Lower lobe of right lung (tissue), 2 donors: ENCODE results near the gene TDP2. TPM values are rescaled to one million over a fixed set of nuclear protein-coding genes. Genes with fewer than 3 reads are reported as not detected.

Source experiments
- ATAC-seq, 2 donors: fragments of 200-7000 bp; cut with Tn5 transposase; one replicate each; pipeline ENCODE4 v1.9.1; 2020 to 2022; ENCODE audit warnings: mild to moderate bottlenecking in 2 of 2, moderate library complexity in 2 of 2
- DNase-seq: peaks from one replicate; pipeline ENCODE4 v3.0.0-alpha.2; 2020
- H3K27ac ChIP-seq: fragments of 200-600 bp; one replicate; pipeline ENCODE4 v1.8.0; 2022
- H3K27me3 ChIP-seq: fragments of 200-600 bp; one replicate; pipeline ENCODE4 v1.8.0; 2022; ENCODE audit warnings: low read depth
- H3K36me3 ChIP-seq: fragments of 200-600 bp; one replicate; pipeline ENCODE4 v1.8.0; 2022; ENCODE audit warnings: mild to moderate bottlenecking
- H3K4me1 ChIP-seq: fragments of 200-600 bp; one replicate; pipeline ENCODE4 v1.8.0; 2022
- H3K4me3 ChIP-seq: fragments of 200-600 bp; one replicate; pipeline ENCODE4 v1.8.0; 2022; ENCODE audit warnings: mild to moderate bottlenecking
- H3K9me3 ChIP-seq: fragments of 200-600 bp; one replicate; pipeline ENCODE4 v1.8.0; 2022
- intact Hi-C: fragments of 100-400 bp; cut with DNase I; formaldehyde crosslinking; loops from one replicate; pipeline ENCODE4 v1.11.0; 2022
- long read RNA-seq: library from polyadenylated mRNA; unstranded; transcript quantifications from one replicate; pipeline ENCODE4 v2.0.0, GENCODE V29; 2021
- total RNA-seq: library from RNA; stranded (reverse); fragmentation: NEBNext Ultra II Directional; extraction: Animal tissue kit (Norgen Biotek cat#: 25700); gene quantifications from one replicate; pipeline ENCODE4 v1.2.1, GENCODE V29; 2021
- TF ChIP-seq, protein P1 (sequence below): fragments of 200-600 bp; IDR thresholded peaks from one replicate; pipeline ENCODE4 v1.8.0; 2022; ENCODE audit warnings: antibody characterized with exemption, mild to moderate bottlenecking
- donor health status: DM: no; HTN: yes; CAD: no; lungs with severe emphysema.

The TDP2 gene, protein sequence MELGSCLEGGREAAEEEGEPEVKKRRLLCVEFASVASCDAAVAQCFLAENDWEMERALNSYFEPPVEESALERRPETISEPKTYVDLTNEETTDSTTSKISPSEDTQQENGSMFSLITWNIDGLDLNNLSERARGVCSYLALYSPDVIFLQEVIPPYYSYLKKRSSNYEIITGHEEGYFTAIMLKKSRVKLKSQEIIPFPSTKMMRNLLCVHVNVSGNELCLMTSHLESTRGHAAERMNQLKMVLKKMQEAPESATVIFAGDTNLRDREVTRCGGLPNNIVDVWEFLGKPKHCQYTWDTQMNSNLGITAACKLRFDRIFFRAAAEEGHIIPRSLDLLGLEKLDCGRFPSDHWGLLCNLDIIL
- 43.6 TPM for total RNA-seq
- long read RNA-seq, transcript TDP2-202 (7 exons, 2,071 nt), result major isoform, 32 of 43 reads
- long read RNA-seq, partial matches to known transcripts, result 4 of 43 reads
- long read RNA-seq, other reads (novel, unspliced or antisense), result 4 of 43 reads

GRCh38 chr6:24666641-24667377 lies at the start of gene TDP2, which contains the start of gene ACOT13:
Gene TDP2, minus strand, starts transcription at chr6:24666899. Its CDS starts 37 bp downstream, at chr6:24666862.
Gene ACOT13, plus strand, starts transcription at chr6:24667077. Its CDS starts 187 bp downstream, at chr6:24667264.
- H3K4me3 ChIP-seq, result peak within 1 kb of the TSS; percentile 97
- DNase-seq (peak; percentile 97), ATAC-seq (peak; percentile 99 to 100)
- peak within 1 kb of the TSS; percentile 86 for H3K27ac ChIP-seq
- peaks cover 29% of the 10 kb centered on the region for H3K36me3 ChIP-seq
- peaks cover 34% of the 10 kb centered on the region for H3K4me1 ChIP-seq
- H3K9me3 ChIP-seq, result no peaks in the 10 kb centered on the region
- TF ChIP-seq, protein P1, sequence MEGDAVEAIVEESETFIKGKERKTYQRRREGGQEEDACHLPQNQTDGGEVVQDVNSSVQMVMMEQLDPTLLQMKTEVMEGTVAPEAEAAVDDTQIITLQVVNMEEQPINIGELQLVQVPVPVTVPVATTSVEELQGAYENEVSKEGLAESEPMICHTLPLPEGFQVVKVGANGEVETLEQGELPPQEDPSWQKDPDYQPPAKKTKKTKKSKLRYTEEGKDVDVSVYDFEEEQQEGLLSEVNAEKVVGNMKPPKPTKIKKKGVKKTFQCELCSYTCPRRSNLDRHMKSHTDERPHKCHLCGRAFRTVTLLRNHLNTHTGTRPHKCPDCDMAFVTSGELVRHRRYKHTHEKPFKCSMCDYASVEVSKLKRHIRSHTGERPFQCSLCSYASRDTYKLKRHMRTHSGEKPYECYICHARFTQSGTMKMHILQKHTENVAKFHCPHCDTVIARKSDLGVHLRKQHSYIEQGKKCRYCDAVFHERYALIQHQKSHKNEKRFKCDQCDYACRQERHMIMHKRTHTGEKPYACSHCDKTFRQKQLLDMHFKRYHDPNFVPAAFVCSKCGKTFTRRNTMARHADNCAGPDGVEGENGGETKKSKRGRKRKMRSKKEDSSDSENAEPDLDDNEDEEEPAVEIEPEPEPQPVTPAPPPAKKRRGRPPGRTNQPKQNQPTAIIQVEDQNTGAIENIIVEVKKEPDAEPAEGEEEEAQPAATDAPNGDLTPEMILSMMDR, result peak; percentile 54
- intact Hi-C loops, result no loop called here
- no peaks in the 10 kb centered on the region for H3K27me3 ChIP-seq

DNA sequence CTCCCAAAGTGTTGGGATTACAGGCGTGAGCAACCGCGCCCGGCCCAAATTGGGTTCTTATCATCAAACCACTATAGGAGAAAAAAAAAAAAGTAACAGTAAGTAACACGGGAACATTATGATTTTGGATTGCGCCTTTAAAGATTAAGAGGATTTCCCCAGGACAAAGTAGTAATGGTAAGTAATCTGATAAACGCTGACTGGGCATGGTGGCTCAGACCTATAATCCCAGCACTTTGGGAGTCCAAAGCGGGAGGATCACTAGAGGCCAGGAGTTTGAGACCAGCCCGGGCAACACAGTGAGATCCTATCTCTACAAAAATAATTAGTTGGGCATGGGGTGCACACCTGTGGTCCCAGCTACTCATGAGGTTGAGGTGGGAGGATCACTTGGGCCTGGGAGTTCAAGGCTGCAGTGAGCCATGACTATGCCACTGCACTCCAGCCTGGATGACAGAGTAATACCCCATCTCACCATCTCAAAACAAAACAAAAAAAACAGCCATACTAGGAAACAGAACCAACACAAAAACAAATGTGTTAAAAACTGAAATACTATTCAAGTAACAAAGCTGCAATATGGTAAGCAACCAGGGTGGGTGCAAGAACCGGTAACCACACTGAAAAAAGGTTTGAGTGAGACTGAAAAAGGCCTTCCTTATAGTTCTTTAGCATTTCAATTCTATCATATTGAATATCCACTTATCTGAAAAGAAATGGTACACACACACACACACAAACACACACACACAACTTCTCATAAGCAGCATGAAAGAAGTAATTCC lies 44.0 kb upstream of the TDP2 start:
- Histone ChIP-seq H3K27ac (no peak overlapping the region), H3K4me1 (peaks cover 53% of the 10 kb centered on the region), H3K27me3 (no peaks in the 10 kb centered on the region), H3K36me3 (peaks cover 100% of the 10 kb centered on the region), H3K9me3 (no peaks in the 10 kb centered on the region), H3K4me3 (no peak overlapping the region)
- intact Hi-C loops, result no loop called here
- TF ChIP-seq, protein P1, result no peak
- ATAC-seq (no peak), DNase-seq (no peak)

DNA sequence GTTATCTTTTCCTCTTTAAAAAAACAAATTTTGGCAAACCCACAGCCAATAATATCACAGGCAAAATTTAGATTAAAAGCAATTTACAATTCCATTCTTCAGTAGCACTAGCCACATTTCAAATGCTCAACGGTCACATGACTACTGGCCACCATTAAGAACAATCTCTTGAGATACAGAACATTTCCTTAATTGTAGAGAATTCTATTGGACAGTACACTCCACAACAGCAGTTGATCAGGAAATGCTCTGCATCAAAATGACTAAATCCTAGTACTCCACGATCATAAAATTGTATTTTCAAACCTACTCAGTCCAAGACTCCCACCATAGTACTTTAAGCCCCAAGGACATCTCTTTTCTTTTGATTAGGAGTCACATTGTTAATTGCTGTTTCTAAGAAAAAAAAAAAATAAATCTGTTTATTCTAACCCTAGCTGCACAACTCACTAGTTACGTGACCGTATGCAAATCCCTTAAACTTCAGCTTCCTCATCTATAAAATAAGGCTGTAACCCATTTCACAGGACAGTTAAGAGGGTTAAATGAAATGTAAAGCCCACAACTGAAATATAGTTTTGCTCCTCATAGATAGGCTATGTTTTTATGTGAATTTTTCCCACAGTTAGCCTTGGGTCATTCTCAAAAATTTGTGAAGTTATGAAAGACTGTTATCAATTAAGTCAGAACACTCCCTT lies 42.5 kb upstream of the TDP2 start:
- Histone ChIP-seq H3K27ac (no peak overlapping the region), H3K4me1 (peaks cover 38% of the 10 kb centered on the region), H3K9me3 (no peaks in the 10 kb centered on the region), H3K27me3 (no peaks in the 10 kb centered on the region), H3K4me3 (no peak overlapping the region), H3K36me3 (peaks cover 100% of the 10 kb centered on the region)
- DNase-seq (no peak), ATAC-seq (no peak)
- TF ChIP-seq, protein P1, result no peak
- intact Hi-C loops, result no loop called here

GRCh38 chr6:24708612-24709011 lies 41.9 kb upstream of the TDP2 start:
- Histone ChIP-seq H3K36me3 (peaks cover 100% of the 10 kb centered on the region), H3K27me3 (no peaks in the 10 kb centered on the region), H3K4me1 (peaks cover 32% of the 10 kb centered on the region), H3K27ac (no peak overlapping the region), H3K4me3 (no peak overlapping the region), H3K9me3 (no peaks in the 10 kb centered on the region)
- intact Hi-C loops, result no loop called here
- TF ChIP-seq, protein P1, result no peak
- DNase-seq, result no peak
- no peak for ATAC-seq
